HG02798 (cell line): ENCODE measurements around the gene CDK11B.

ENCODE experiments used
- ATAC-seq: cut with Tn5 transposase; IDR thresholded peaks from one replicate; pipeline ENCODE4 v1.9.1; 2021; ENCODE audit warnings: mild to moderate bottlenecking; ENCODE audit not compliant: unreplicated experiment, poor library complexity

Gene CDK11B

DNA sequence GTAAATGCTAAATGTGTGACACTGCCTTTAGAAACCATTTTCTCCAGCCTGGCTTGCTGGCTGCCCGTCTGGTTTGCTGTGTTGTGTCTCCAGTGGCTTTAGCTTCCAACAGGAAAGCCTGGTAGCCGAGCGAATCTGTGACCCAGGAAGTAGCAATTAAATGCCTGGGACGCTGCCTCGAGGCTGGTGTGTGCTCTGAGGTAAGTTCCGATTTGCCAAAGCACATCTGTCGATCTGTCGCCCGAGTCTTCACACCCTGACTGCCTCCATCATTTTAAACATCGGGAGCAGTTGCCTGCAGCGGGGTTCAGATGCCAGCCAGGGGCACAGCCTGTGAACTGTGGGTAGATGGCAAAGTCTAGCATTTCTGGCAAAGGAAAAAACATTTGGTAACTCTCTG, 41.3 kb downstream of the CDK11B start:
- ATAC-seq = no peak

DNA sequence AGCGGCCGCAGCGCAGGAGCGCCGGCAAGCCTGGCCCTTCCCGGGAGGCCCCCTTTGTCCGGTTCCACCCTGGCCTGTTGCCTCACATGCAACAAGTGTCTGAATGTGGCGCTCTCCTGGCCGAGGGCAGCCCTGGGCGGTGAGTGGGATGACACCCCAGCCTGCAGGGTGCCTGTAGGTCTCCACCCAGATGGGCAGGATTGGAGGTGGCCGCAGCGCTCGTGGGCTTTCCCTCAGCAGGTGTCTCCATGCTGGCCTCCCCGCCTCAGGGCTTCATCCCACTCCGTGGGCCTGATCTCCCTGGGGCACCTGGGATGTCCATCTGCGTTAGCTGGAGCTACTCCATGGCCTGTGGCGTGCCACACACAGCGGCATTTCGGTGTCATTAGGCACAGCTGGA, 42.0 kb downstream of the CDK11B start:
- ATAC-seq = no peak

DNA sequence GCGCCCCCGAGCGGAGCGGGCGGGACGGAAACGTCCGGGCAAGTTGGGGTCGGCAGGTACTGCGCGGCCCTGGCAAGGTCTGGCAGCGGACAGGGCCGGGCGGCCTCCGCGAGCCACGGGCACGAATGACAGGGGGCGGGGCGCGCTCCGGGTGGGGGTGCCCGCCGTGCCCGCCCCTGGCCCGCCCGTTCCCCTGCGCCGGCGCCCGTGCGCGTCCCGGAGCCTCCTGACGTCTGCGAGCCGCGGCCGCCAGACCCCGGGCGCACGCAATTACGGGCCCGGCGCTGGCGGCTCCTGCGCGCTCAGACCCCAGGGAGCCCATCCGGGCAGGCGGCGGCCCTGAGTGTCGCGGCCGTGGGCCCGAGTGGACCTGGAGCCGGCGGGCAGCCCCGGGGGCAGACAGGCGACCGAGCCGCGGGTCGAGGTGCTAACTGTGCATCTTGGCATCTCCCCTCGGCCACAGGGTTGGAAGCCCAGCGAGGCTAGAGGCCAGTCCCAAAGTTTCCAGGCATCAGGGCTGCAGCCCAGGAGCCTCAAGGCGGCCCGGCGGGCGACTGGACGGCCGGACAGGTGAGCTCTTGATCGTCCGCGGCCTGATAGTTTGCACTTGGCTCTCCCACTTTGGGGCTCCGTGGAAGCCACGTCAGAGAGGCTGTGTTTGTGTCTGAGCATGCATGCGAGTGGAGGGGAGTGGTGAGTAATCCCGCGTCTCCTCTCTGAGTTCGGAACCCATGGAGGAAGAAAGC, 42.6 kb downstream of the CDK11B start:
- ATAC-seq = peak; percentile 15

DNA sequence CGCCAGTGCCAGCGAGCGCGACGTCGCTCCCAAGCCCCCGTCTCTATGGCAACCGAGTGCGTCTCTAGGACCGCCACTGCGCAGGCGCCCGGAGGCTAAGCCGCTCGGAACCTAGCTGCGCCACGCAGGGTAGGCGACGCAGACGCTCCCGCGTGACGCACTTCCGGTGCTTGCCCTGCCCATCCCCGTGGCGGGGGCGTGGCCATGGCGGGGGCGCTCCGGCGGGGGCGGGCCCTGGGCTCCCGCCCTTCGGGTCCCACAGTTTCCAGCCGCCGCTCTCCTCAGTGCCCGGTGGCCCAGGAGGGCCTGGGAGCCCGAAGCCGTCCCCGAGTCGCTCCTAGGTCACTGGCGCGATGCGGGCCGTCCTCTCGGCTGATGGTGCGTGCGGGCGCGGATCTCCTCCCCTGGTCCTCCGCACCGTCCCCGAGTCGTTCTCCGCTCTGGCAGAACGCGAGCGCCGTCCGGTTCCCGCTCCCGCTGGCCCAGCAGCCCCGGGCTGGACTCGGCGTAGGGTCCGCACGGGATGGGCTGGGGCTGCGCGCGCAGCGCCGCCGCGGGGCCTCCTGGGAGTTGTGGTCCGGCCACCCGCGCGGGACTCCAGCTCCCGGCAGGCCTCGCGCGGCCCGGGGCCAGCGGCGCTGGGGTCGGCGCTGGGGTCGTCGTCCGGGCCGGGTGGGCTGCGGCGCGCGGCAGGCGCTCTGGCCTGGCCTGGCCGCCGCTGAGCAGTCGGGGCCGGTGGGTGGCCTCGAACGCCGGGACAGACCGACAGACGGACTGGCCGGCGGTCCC, 43.4 kb downstream of the CDK11B start, which contains the start of gene MIB2:
MIB2 (plus strand) TSS at position 245 of the 789 bp plus-strand sequence. CDS start 7,953 bp downstream, outside the sequence.
- peak; percentile 90 for ATAC-seq

DNA sequence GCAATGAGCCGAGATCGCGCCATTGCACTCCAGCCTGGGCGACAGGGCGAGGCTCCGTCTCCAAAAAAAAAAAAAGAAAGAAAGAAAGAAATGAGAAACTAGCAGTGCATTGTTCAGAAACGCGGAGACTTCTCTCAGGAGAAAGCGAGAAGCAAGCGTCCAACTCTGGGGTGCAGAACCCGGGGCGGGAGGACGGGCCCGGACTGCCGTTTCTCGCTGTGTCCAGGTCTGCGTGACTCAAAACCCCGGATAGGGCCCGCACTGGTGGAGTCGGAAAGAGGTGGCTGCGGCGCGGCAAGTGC, 43.9 kb downstream of the CDK11B start:
- no peak for ATAC-seq

DNA sequence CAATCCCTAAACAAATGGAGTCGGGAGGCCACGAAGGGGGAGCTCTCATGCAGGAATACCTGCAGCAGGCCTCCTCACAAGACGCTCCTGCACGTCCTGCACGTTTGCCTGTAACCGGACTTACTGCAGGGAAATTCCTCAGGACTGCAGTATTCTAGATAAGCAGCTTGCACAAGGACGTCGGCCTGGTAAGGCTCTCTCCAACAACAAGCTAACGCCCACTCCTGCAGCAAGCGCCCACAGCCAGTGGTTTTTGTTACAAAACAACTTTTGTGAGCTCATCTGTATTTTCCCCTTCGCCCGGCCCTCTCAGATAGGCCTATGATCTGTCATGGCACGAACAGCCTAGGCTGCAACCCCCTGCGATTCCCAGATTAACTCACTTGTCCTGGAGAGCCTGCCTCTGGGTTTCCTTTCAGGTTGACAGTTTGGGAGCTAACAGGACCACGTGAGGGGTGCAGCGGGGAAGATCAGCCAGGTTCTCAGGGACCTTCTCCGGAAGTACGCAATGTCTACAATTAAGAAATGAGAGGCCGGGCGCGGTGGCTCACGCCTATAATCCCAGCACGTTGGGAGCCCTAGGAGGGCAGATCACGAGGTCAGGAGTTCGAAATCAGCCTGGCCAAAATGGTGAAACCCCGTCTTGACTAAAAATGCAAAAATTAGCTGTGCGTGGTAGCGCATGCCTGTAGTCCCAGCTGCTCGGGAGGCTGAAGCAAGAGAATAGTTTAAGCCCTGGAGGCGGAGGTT, 44.4 kb downstream of the CDK11B start:
- ATAC-seq = no peak

DNA sequence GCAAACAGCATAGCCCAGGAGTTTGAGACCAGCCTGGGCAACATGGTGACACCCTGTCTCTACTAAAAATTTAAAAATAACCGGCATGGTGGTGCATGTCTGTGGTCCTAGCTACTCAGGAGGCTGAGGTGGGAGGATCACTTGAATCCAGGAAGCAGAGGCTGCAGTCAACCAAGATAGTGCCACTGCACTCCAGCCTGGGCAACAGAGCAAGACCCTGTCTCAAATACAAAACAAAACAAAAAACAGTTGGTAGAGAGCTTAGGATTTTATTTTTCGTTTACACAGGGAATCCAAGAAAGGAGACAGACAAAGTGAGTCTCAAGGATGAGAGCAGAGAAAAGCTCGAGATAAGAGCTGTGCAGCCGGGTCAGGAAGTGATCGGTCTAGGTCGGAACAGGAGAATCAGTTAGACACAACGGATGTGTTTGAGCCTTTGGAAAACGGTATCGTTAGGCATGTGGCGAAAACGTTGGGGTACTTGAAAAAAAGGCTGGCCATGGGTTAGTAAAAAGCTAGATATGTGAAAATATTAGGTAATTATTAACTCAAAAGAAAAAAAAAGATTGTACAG, 45.2 kb downstream of the CDK11B start:
- ATAC-seq = no peak

DNA sequence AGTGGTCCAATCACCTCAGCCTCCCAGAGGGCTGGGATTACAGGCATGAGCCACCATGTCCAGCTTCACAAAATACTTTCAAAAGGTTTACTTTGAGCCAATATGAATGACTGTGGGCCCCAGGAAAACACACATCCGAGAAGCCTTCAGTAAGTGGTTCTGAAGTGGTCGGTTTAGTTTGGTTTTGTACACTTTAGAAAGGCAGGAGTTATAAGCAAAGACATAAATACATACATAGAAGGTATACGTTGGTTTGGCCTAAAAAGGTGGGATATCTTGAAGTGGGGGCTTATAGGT, 46.8 kb downstream of the CDK11B start:
- no peak for ATAC-seq

DNA sequence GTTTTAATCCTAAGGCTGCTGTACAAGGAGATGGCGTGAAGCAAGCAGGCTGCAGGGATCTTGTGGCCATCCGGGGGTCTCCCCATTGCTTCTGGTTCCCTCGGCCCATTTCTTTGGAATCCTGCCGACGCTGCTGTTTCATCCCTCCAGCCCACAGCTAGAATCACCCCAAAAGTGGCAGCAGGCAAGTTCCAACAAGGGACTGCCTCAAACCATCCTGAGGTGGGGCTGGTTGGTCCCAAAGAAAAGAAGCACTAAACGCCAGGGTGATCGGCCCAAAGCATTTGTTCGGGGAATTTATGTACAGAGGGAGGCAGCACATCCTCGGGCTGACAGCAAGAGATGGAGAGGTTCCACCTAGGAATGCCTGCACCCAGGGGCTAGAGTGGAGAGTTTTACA, 48.0 kb downstream of the CDK11B start:
- no peak for ATAC-seq

DNA sequence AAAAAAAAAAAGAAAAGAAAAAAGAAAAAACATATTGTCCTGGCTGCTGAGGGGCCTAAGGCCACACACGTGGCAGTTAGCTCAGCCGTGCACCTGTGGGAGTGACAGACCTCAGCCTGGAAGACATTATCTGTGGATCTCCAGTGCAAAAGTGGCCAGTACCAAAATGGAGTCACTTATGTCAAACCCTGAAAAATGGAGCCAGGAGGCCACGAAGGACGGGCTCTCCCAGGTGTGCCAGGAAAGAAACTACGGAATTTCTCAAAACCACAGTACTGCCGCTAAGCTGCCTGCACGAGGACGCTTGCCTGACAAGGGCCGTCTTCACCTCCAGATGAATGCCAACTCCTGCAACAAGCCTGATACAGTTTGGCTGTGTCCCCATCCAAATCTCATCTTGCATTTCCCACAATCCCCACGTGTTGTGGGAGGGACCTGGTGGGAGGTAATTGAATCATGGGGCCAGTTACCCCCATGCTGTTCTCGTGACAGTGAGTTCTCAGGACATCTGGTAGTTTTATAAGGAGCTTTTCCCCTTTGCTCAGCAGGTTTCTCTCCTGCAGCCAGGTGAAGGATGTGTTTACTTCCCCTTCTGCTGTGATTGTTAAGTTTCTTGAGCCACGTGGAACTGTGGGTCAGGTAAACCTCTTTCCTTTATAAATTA, 48.9 kb downstream of the CDK11B start:
- ATAC-seq = no peak

DNA sequence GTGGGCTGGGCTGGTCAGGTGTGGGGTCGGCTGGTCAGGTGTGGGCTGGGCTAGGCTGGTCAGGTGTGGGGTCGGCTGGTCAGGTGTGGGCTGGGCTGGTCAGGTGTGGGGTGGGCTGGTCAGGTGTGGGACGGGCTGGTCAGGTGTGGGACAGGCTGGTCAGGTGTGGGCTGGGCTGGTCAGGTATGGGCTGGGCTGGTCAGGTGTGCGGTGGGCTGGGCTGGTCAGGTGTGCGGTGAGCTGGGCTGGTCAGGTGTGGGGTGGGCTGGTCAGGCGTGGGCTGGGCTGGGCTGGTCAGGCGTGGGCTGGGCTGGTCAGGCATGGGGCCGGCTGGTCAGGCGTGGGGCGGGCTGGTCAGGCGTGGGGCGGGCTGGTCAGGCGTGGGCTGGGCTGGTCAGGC, 52.6 kb downstream of the CDK11B start:
- no peak for ATAC-seq

DNA sequence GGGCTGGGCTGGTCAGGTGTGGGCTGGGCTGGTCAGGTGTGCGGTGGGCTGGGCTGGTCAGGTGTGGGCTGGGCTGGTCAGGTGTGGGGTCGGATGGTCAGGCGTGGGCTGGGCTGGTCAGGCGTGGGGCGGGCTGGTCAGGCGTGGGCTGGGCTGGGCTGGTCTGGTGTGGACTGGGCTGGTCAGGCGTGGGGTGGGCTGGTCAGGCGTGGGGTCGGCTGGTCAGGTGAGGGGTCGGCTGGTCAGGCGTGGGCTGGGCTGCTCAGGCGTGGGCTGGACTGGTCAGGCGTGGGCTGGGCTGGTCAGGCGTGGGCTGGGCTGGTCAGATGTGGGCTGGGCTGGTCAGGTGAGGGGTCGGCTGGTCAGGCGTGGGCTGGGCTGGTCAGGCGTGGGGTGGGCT, 53.1 kb downstream of the CDK11B start:
- no peak for ATAC-seq

DNA sequence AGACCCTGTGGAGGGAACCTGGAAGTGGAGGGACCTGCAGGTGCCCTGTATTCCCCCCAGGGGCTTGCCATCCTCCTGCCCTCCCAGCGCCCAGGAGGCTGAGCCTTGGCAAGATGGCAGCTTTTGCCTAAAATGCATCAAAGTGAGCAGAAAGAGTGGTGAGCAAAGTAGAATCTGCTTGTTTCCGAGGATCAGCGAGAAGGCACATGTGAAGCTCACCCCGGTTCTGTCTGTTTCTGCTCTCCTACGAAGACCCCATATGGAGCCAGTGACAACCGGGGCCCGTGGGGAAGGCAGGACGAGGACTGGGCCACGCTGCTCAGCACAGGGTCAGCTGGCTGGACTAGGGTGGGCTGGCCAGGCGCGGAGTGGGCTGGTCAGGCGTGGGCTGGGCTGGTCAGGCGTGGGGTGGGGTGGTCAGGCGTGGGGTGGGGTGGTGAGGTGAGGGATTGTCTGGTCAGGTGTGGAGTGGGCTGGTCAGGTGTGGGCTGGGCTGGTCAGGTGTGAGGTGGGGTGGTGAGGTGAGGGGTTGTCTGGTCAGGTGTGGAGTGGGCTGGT, 53.7 kb downstream of the CDK11B start:
- no peak for ATAC-seq

DNA sequence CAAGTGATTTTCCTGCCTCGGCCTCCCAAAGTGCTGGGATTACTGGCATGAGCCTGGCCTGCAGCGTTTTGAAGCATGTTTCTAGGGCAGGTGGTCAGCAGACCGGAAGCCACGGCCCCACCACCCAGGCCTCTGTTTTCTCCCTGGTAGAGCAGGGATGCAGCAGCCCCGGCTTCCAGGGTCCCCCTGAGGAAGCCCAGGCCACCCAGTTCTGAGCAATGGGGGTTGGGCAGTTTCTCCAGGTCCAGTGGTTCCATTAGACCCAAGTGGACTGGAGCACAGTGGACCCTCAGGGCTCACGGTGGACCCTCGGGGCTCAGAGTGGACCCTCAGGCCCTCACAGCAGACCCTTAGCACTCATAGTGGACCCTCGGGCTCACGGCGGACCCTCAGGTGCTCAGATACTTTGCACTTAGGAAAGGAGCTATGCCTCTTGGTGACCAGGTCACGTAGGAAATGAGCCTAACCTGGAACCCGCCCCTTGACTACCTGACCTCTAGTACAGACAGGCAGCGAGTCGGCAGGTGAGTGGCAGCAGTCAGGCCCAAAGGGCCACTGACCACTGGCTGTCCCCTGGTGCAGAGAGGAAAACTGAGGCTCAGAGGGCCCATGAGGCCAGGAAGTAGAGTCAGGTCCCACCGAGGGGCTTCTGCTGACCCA, 54.3 kb downstream of the CDK11B start:
- ATAC-seq = no peak

DNA sequence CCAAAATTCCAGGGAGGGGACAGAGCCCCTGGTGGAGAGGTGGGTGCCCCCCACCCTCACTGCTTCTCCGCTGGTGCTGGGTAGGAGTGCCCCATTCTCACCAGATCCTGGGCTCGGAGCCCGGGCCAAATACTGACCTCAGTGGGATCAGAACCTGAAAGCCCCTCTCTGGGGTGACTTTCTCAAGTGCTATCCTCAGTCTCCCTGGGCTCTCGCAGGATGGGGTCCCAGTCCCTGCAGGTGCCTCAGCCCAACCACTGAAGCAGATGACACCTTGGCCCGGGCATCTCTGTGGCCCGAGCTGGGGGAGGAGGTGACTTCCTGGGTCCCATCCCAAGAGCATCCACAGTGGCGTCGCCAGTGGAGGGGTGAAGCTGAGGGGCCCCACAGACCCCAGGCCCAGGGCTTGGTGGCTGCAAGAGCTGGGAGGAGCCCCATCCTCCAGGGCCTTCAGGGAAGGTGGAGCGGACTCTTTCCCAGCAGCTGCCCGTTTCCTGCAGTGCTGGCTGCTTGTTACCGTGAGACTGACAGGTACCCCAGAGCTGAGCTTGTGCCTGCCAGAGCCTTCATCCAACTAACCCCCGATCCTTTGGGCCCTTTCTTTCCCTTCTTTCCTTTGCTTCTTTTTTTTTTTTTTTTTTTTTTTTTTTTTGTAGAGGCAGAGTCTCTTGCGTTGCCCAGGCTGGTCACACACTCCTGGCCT, 55.0 kb downstream of the CDK11B start:
- ATAC-seq = no peak

DNA sequence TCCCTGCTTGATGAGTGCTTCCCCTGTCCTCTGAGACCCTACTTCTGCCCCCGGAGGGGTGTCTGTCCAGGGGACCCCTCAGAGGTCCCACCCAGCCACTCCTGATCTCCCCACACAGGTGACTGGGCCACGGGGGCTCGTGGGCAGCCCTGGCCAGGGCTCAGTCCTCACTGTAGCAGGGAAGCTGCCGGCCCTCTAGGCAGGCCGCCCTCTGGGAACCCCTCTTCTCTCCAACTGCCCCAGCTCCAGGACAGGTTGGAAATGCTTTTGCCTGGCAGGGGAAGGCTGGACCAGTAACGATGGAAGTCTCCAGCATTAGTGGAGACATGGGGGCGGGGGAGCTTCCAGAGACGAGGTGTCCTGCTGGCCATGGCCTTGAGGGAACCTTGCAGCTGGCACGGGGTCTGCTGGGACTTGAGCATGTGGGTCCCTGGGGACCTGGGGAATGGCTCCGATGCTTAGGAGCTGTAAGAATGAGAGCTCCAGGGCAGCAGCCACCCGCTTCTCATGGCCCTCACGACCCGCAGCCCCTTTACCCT, 55.8 kb downstream of the CDK11B start:
- ATAC-seq = no peak

DNA sequence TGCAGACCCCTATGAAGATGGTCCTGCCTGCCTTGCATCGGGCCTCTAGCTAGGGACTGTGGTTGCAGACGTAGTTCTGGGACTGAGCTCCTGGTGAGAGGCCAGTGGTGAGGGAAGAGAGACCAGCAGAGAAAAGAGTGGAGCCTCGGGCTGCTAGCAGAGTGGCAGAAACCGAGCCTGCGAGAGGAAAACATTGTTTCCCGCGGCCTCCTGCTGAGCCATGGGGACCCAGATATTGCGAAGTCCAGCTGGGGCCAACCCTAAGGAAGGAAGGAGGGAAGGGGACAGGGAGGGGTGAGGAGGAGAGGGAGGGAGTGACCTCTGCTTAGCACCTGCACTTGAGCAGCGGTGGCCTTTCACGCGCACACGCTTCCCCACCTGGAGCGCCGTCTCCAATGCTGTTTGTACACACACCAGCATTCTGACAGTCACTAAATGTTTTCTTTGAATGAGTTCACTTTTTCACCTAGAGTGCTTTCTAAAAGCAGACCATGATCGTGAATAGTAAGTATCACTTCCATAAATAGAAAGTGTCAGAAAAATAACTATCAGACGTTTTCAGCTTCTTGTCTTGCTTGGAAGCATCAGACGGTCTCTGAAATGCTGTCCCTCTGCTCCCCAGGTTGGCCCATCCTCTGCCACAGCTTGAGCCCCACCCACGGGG, 56.4 kb downstream of the CDK11B start:
- ATAC-seq = no peak

DNA sequence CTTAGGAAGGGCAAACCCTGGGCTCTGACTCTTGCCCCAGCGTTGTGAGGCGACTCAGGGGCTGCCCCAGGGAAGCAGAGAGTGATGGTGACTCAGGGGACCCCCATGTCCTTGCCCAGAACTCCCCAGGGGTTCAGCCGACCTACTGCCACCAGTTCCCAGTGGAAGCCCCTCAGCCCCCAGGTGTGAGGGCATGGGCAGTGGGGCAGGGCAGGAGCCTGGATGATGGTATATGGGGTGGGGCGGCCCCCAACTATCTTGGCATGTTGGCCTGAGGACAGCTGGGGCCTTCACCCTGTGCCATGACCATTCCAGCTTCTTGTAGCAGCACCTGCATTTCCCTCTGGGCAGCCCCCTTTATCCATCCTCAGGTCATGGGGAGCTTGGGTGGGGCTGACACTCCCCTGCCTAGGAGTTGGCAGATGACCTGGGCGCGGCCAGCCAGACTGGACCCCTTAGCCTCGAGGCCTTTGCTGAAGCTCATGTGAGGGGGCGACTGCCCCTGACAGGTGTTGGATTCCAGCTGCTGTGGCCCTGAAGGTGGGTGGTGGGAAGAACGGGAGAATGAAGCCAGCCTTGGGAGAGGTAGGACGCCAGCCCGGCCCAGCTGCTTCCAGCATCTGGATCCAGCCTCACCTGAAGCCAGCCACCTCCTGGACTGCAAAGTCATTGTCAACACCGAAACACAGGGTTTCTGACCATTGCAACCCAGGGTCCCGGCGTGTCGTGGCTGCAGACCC, 57.1 kb downstream of the CDK11B start:
- no peak for ATAC-seq
